Transverse colon (tissue), 3 donors: ENCODE measurements around the gene CACNA1E.

Experiments used
- CTCF ChIP-seq, 5 experiments: fragments of 200-600 bp in 3 of 5; fragments of 450-650 bp in 2 of 5; sonication (generic) in 3 of 5; IDR thresholded peaks; 1 replicate in 2 of 5; 2 replicates in 3 of 5; pipeline ENCODE4 v1.5.1; 2016 to 2017; ENCODE audit warnings: antibody characterized with exemption in 5 of 5, inconsistent platforms in 3 of 5, mild to moderate bottlenecking in 2 of 5, moderate library complexity in 1 of 5
- EP300 ChIP-seq: sonication (generic); formaldehyde crosslinking; IDR thresholded peaks from one replicate; pipeline ENCODE4 v1.6.1; 2017; ENCODE audit warnings: antibody characterized with exemption, low read depth

GRCh38 chr1:181618559-181618958 lies 135.2 kb downstream of the CACNA1E start:
- TF ChIP-seq CTCF (IDR thresholded peaks at IDR 0.05) (no peak), EP300 (no peak)
